Erythroblast (primary cell): Measurements from ENCODE around the gene PTK6.

ENCODE experiments used
- GATA1 ChIP-seq: IDR thresholded peaks from 2 replicates; pipeline ENCODE4 v1.6.1; 2011; ENCODE audit warnings: low read depth, mild to moderate bottlenecking, control low read depth, low read length, moderate library complexity
- POLR2A ChIP-seq: IDR thresholded peaks from 2 replicates; pipeline ENCODE4 v1.6.1; 2011; ENCODE audit warnings: mild to moderate bottlenecking, low read length

DNA sequence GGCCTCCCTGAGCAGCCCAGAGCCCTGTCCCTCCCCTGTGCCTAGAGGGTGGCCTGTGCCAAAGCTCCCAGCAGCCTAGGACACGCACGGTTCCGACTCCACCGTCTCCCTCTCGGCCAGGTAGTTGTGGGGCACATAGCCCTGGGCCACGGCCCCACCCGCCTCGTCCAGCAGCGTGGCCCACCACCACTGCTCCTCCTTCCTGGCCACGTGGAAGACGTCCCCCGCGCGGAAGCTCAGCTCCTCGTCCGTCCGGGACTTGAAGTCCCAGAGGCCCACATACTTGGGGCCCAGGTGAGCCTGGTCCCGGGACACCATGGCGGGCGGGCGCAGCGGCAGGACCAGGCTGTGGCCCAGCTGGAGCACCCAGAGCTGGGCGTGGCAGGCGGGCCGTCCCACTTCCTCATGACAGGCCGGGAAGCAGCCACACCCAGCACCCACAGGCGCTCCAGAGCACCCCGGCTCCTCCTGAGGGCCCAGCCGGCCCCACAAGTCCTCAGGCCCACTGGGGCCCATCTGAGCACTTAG is at the start of gene PTK6:
- TF ChIP-seq POLR2A, result no peak
- no peak for TF ChIP-seq GATA1
